Measurements from ENCODE around the gene SMPDL3A. TPM values are rescaled to one million over a fixed set of nuclear protein-coding genes. Genes with fewer than 3 reads are reported as not detected.
"Not testable (repeated sequence)": the region's sequence is repeated elsewhere in the genome, so short reads cannot be mapped to it uniquely, and the experiment has no call there.

SMPDL3A gene
- 3.5 TPM in 2 replicates for total RNA-seq

GRCh38 chr6:122789182-122790027 is at the start of gene SMPDL3A:
Gene SMPDL3A (plus strand): TSS chr6:122789258. CDS start chr6:122789347, 89 bp downstream.
- peak; percentile 46 for TF ChIP-seq CTCF (conservative IDR thresholded peaks at IDR 0.05; ENCODE audit: low read depth, low read length)
- no peak for DNase-seq (ENCODE audit: low read depth)
- peak within 1 kb of the TSS; percentile 74 for H3K4me3 ChIP-seq (ENCODE audit: low read depth, low read length)

GRCh38 chr6:122740091-122740490 is 49.0 kb upstream of the SMPDL3A start:
- no peak overlapping the region for H3K4me3 ChIP-seq (ENCODE audit: low read depth, low read length)
- no peak for TF ChIP-seq CTCF (conservative IDR thresholded peaks at IDR 0.05; ENCODE audit: low read depth, low read length)

GRCh38 chr6:122740936-122741335 is 48.1 kb upstream of the SMPDL3A start:
- H3K4me3 ChIP-seq (ENCODE audit: low read depth, low read length), result no peak overlapping the region
- DNase-seq (ENCODE audit: low read depth), result no peak
- no peak for TF ChIP-seq CTCF (conservative IDR thresholded peaks at IDR 0.05; ENCODE audit: low read depth, low read length)

More at GRCh38 chr6:122740091-122740490, 49.0 kb upstream of the SMPDL3A start:
- DNase-seq (ENCODE audit: low read depth), result no peak

- TF ChIP-seq CTCF (conservative IDR thresholded peaks at IDR 0.05; ENCODE audit: low read depth, low read length), result peak; percentile 57
- not testable (repeated sequence) for DNase-seq (ENCODE audit: low read depth); H3K4me3 ChIP-seq (ENCODE audit: low read depth, low read length)
Observed at GRCh38 chr6:122744247-122744646, 44.8 kb upstream of the SMPDL3A start.

GRCh38 chr6:122744856-122745255 is 44.2 kb upstream of the SMPDL3A start:
- not testable (repeated sequence) for H3K4me3 ChIP-seq (ENCODE audit: low read depth, low read length); DNase-seq (ENCODE audit: low read depth)

GRCh38 chr6:122746688-122747087 is 42.4 kb upstream of the SMPDL3A start:
- TF ChIP-seq CTCF (conservative IDR thresholded peaks at IDR 0.05; ENCODE audit: low read depth, low read length), result no peak
- no peak overlapping the region for H3K4me3 ChIP-seq (ENCODE audit: low read depth, low read length)
- DNase-seq (ENCODE audit: low read depth), result no peak

- TF ChIP-seq CTCF (conservative IDR thresholded peaks at IDR 0.05; ENCODE audit: low read depth, low read length), result no peak
- no peak overlapping the region for H3K4me3 ChIP-seq (ENCODE audit: low read depth, low read length)
- no peak for DNase-seq (ENCODE audit: low read depth)
Observed at GRCh38 chr6:122747573-122747972, 41.5 kb upstream of the SMPDL3A start.

GRCh38 chr6:122748945-122749344 is 40.1 kb upstream of the SMPDL3A start:
- H3K4me3 ChIP-seq (ENCODE audit: low read depth, low read length); DNase-seq (ENCODE audit: low read depth): not testable (repeated sequence)
